ENCODE measurements around the gene ASGR2.

- TF ChIP-seq, protein P1, sequence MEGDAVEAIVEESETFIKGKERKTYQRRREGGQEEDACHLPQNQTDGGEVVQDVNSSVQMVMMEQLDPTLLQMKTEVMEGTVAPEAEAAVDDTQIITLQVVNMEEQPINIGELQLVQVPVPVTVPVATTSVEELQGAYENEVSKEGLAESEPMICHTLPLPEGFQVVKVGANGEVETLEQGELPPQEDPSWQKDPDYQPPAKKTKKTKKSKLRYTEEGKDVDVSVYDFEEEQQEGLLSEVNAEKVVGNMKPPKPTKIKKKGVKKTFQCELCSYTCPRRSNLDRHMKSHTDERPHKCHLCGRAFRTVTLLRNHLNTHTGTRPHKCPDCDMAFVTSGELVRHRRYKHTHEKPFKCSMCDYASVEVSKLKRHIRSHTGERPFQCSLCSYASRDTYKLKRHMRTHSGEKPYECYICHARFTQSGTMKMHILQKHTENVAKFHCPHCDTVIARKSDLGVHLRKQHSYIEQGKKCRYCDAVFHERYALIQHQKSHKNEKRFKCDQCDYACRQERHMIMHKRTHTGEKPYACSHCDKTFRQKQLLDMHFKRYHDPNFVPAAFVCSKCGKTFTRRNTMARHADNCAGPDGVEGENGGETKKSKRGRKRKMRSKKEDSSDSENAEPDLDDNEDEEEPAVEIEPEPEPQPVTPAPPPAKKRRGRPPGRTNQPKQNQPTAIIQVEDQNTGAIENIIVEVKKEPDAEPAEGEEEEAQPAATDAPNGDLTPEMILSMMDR (IDR thresholded peaks at IDR 0.05) = no peak
- no peak for TF ChIP-seq EZH2phosphoT487 (IDR thresholded peaks at IDR 0.05)
Observed at GRCh38 chr17:7138800-7139381, 24.3 kb upstream of the ASGR2 start.

All from neural progenitor cell (in vitro differentiated cells).